K562 (cell line): ENCODE measurements around the gene VSIG4. TPM values are rescaled to one million over a fixed set of nuclear protein-coding genes. Genes with fewer than 3 reads are reported as not detected.

Experiments used
- ETV5 ChIP-seq: sonication (generic); formaldehyde crosslinking; IDR thresholded peaks from 2 replicates; pipeline ENCODE4 v1.4.0; 2020; ENCODE audit warnings: low read depth, mild to moderate bottlenecking, missing genetic modification reagents
- HBP1 ChIP-seq: fragments of 450-650 bp; formaldehyde crosslinking; IDR thresholded peaks from 2 replicates; pipeline ENCODE4 v1.4.0; 2022; ENCODE audit warnings: missing genetic modification characterization
- HDAC8 ChIP-seq: fragments of 450-650 bp; IDR thresholded peaks from 2 replicates; pipeline ENCODE4 v1.6.1; 2016; ENCODE audit warnings: mild to moderate bottlenecking, missing genetic modification characterization, moderate library complexity, missing compliant biosample characterization
- HNRNPUL1 ChIP-seq: fragments of 200-400 bp; formaldehyde crosslinking; IDR thresholded peaks from 2 replicates; pipeline ENCODE4 v1.6.1; 2017; ENCODE audit warnings: low read length
- JUN ChIP-seq, 2 experiments: sonication (generic) in 1 of 2; formaldehyde crosslinking in 1 of 2; IDR thresholded peaks; 2 replicates each; pipeline versions ENCODE4 v1.6.1 to v1.8.0; 2012 to 2022; ENCODE audit warnings: borderline replicate concordance in 2 of 2, mild to moderate bottlenecking in 2 of 2, improper control_type of control experiment in 1 of 2, low read depth in 1 of 2, low read length in 1 of 2, missing genetic modification reagents in 1 of 2
- KDM4B ChIP-seq, 2 experiments: fragments of 450-650 bp in 1 of 2; sonication (generic) in 1 of 2; IDR thresholded peaks; 2 replicates each; pipeline ENCODE4 v1.6.1; 2016 to 2017; ENCODE audit warnings: borderline replicate concordance in 2 of 2, antibody characterized with exemption in 1 of 2, low read depth in 1 of 2, mild to moderate bottlenecking in 1 of 2
- MTA2 ChIP-seq: fragments of 450-650 bp; IDR thresholded peaks from 2 replicates; pipeline ENCODE4 v1.6.1; 2016; ENCODE audit warnings: low read depth
- POLR2AphosphoS2 ChIP-seq: IDR thresholded peaks from 2 replicates; pipeline ENCODE4 v1.6.1; 2012; ENCODE audit warnings: low read length, improper control_type of control experiment
- PTRF ChIP-seq: fragments of 450-650 bp; IDR thresholded peaks from 2 replicates; pipeline ENCODE4 v1.6.1; 2016; ENCODE audit warnings: mild to moderate bottlenecking, missing genetic modification characterization, missing compliant biosample characterization
- PYGO2 ChIP-seq: fragments of 450-650 bp; IDR thresholded peaks from 2 replicates; pipeline ENCODE4 v1.6.1; 2016; ENCODE audit warnings: mild to moderate bottlenecking, missing genetic modification characterization, moderate library complexity, missing compliant biosample characterization
- STAT6 ChIP-seq: sonication (generic); formaldehyde crosslinking; IDR thresholded peaks from 2 replicates; pipeline ENCODE4 v1.8.1; 2023; ENCODE audit warnings: mild to moderate bottlenecking, missing genetic modification reagents
- TAF15 ChIP-seq: fragments of 200-400 bp; formaldehyde crosslinking; IDR thresholded peaks from 2 replicates; pipeline ENCODE4 v1.6.1; 2017; ENCODE audit warnings: mild to moderate bottlenecking, low read depth, low read length, moderate library complexity
- YY1 ChIP-seq, 3 experiments: IDR thresholded peaks; 2 replicates each; pipeline ENCODE4 v1.6.1; 2011; ENCODE audit warnings: low read length in 2 of 3, mild to moderate bottlenecking in 2 of 3, moderate library complexity in 2 of 3, borderline replicate concordance in 1 of 3, control low read depth in 1 of 3, low read depth in 1 of 3; ENCODE audit not compliant: insufficient read depth in 3 of 3, insufficient replicate concordance in 2 of 3, control insufficient read depth in 1 of 3, insufficient read length in 1 of 3; ENCODE audit errors: extremely low read depth in 1 of 3
- ZNF23 ChIP-seq: fragments of 250-450 bp; sonication (Bioruptor Pico); IDR thresholded peaks from 2 replicates; pipeline ENCODE4 v1.4.0; 2020; ENCODE audit warnings: mild to moderate bottlenecking
- ZNF354B ChIP-seq: fragments of 250-450 bp; sonication (Bioruptor Pico); IDR thresholded peaks from 2 replicates; pipeline ENCODE4 v1.4.0; 2020
- polyA plus RNA-seq, 8 experiments: library from polyadenylated mRNA; depleted of rRNA in 4 of 8; stranded (reverse) in 5 of 8; unstranded in 3 of 8; fragments of >200 nt; fragmentation: Nextera tagmentation in 2 of 8; fragmentation: Illumina TruSeq in 1 of 8; extraction: Ambion mirVana in 2 of 8; extraction: Trizol in 1 of 8; gene quantifications; 2 replicates each; pipeline versions ENCODE4 v1.2.1 to v1.2.3, GENCODE V29; 2011 to 2014; ENCODE audit warnings: inconsistent platforms in 1 of 8, missing spikeins in 1 of 8
- total RNA-seq, 7 experiments: library from RNA; depleted of rRNA in 6 of 7; stranded (reverse); fragments of >200 nt in 6 of 7; fragmentation: Illumina TruSeq in 2 of 7; extraction: Trizol in 2 of 7; gene quantifications; 2 replicates each; pipeline versions ENCODE4 v1.2.1 to v1.2.3, GENCODE V29; 2011 to 2021; ENCODE audit warnings: low replicate concordance in 1 of 7
- TF ChIP-seq, protein P1 (sequence below): fragments of 250-450 bp; sonication (Bioruptor Pico); IDR thresholded peaks from 2 replicates; pipeline ENCODE4 v1.4.0; 2020; ENCODE audit warnings: mild to moderate bottlenecking, moderate library complexity, borderline replicate concordance
- TF ChIP-seq, protein P2 (sequence below): sonication (generic); formaldehyde crosslinking; IDR thresholded peaks from 2 replicates; pipeline ENCODE4 v1.8.1; 2023; ENCODE audit warnings: mild to moderate bottlenecking, missing genetic modification reagents

Gene VSIG4
- total and polyA plus RNA-seq, 9 of the 15 experiments (the other 6 are each of a cell fraction or from before 2014, with no cell fraction given), result 0.22 to 1.6 (median 0.46) TPM; not detected in 1

- TF ChIP-seq YY1 (IDR thresholded peaks at IDR 0.05; ENCODE audit: borderline replicate concordance in 1 of 3, control insufficient read depth in 1 of 3, extremely low read depth in 1 of 3, insufficient read depth in 3 of 3, insufficient read length in 1 of 3, insufficient replicate concordance in 2 of 3, low read depth in 1 of 3, low read length in 2 of 3) (peak in 1 of 3 experiments; percentile 59), HBP1 (CRISPR knock-in tag) (no peak), ZNF23 (CRISPR knock-in tag) (no peak), POLR2AphosphoS2 (peak; percentile 70; the same call in 1 of the 2 replicates), JUN (IDR thresholded peaks at IDR 0.05; ENCODE audit: borderline replicate concordance, low read depth, low read length) (peak; percentile 33; the same call in 1 of the 2 replicates), JUN (CRISPR knock-in tag; IDR thresholded peaks at IDR 0.05; ENCODE audit: borderline replicate concordance) (no peak), ETV5 (CRISPR knock-in tag) (peak; percentile 99), PYGO2 (tag) (no peak), STAT6 (no peak), PTRF (tag) (no peak), KDM4B (IDR thresholded peaks at IDR 0.05; ENCODE audit: borderline replicate concordance in 2 of 2, low read depth in 1 of 2) (peak in 1 of 2 experiments; percentile 87; a peak in 1 of 4 replicates), MTA2 (peak; percentile 41), ZNF354B (CRISPR knock-in tag) (no peak), TAF15 (no peak), HDAC8 (no peak; the same call in 1 of the 2 replicates), HNRNPUL1 (no peak)
- TF ChIP-seq, protein P1, sequence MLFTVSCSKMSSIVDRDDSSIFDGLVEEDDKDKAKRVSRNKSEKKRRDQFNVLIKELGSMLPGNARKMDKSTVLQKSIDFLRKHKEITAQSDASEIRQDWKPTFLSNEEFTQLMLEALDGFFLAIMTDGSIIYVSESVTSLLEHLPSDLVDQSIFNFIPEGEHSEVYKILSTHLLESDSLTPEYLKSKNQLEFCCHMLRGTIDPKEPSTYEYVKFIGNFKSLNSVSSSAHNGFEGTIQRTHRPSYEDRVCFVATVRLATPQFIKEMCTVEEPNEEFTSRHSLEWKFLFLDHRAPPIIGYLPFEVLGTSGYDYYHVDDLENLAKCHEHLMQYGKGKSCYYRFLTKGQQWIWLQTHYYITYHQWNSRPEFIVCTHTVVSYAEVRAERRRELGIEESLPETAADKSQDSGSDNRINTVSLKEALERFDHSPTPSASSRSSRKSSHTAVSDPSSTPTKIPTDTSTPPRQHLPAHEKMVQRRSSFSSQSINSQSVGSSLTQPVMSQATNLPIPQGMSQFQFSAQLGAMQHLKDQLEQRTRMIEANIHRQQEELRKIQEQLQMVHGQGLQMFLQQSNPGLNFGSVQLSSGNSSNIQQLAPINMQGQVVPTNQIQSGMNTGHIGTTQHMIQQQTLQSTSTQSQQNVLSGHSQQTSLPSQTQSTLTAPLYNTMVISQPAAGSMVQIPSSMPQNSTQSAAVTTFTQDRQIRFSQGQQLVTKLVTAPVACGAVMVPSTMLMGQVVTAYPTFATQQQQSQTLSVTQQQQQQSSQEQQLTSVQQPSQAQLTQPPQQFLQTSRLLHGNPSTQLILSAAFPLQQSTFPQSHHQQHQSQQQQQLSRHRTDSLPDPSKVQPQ, result no peak
- TF ChIP-seq, protein P2, sequence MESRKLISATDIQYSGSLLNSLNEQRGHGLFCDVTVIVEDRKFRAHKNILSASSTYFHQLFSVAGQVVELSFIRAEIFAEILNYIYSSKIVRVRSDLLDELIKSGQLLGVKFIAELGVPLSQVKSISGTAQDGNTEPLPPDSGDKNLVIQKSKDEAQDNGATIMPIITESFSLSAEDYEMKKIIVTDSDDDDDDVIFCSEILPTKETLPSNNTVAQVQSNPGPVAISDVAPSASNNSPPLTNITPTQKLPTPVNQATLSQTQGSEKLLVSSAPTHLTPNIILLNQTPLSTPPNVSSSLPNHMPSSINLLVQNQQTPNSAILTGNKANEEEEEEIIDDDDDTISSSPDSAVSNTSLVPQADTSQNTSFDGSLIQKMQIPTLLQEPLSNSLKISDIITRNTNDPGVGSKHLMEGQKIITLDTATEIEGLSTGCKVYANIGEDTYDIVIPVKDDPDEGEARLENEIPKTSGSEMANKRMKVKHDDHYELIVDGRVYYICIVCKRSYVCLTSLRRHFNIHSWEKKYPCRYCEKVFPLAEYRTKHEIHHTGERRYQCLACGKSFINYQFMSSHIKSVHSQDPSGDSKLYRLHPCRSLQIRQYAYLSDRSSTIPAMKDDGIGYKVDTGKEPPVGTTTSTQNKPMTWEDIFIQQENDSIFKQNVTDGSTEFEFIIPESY (CRISPR knock-in tag), result 0 out of 2 replicates have a peak, but pooled peaks have one; percentile 28
Measured at GRCh38 chrX:66015152-66015831, 24.6 kb downstream of the VSIG4 start (continued).
